ENCODE data around the gene BAD.
A peak's percentile ranks its signal among the peaks of the same experiment; 100 is the strongest.
"Not testable (repeated sequence)": the region's sequence is repeated elsewhere in the genome, so short reads cannot be mapped to it uniquely, and the experiment has no call there.

Gene BAD

GRCh38 chr11:64247729-64248531 lies 36.5 kb downstream of the BAD start:
- H3K9ac ChIP-seq (ENCODE audit: low read length): no peak overlapping the region
- peaks cover 13% of the 10 kb centered on the region; the same call in 1 of the 2 replicates for H3F3A ChIP-seq (ENCODE audit: insufficient read depth, low read length)
- peaks cover 5% of the 10 kb centered on the region; the same call in 1 of the 2 replicates for H3K27me3 ChIP-seq (replicated peaks; ENCODE audit: insufficient read depth, low read length)
- no peaks in the 10 kb centered on the region for H3K9me3 ChIP-seq (replicated peaks; ENCODE audit: insufficient read depth, low read length)
- H4K20me1 ChIP-seq (ENCODE audit: insufficient read depth, low read length): no peaks in the 10 kb centered on the region
- H3K9me2 ChIP-seq (replicated peaks; ENCODE audit: insufficient read depth, low read length): no peaks in the 10 kb centered on the region
- H2AFZ ChIP-seq (ENCODE audit: low read length): peak overlapping the region; percentile 90
- no peak overlapping the region for H3K27ac ChIP-seq (ENCODE audit: low read length)
- peaks cover 36% of the 10 kb centered on the region for H3K79me2 ChIP-seq (ENCODE audit: low read length)
- no peaks in the 10 kb centered on the region; the same call in 1 of the 2 replicates for H3K4me1 ChIP-seq (ENCODE audit: low read length)
- no peak for TF ChIP-seq EZH2 (optimal IDR thresholded peaks at IDR 0.05; ENCODE audit: low read depth, low read length)
- TF ChIP-seq EZH2phosphoT487 (IDR thresholded peaks at IDR 0.05; ENCODE audit: low read length): no peak
- no peak for TF ChIP-seq CTCF (IDR thresholded peaks at IDR 0.05; ENCODE audit: low read length)
- H3K4me3 ChIP-seq (ENCODE audit: low read length): peak overlapping the region; percentile 82
- no peak for DNase-seq
- no peaks in the 10 kb centered on the region for H3K36me3 ChIP-seq (replicated peaks; ENCODE audit: insufficient read depth, low read length)
- peak overlapping the region; percentile 100 for H3K4me2 ChIP-seq (ENCODE audit: low read depth, low read length)

- TF ChIP-seq CTCF (IDR thresholded peaks at IDR 0.05; ENCODE audit: low read length) (no peak), EZH2phosphoT487 (IDR thresholded peaks at IDR 0.05; ENCODE audit: low read length) (no peak), EZH2 (optimal IDR thresholded peaks at IDR 0.05; ENCODE audit: low read depth, low read length) (no peak)
- Histone ChIP-seq H3K9ac (ENCODE audit: low read length) (peak within 1 kb of the TSS; percentile 86), H2AFZ (ENCODE audit: low read length) (peak within 1 kb of the TSS; percentile 90), H3K4me2 (ENCODE audit: low read depth, low read length) (peak within 1 kb of the TSS; percentile 100), H3K27ac (ENCODE audit: low read length) (peak within 1 kb of the TSS; percentile 47), H3K79me2 (ENCODE audit: low read length) (peaks cover 39% of the 10 kb centered on the region), H4K20me1 (ENCODE audit: insufficient read depth, low read length) (no peaks in the 10 kb centered on the region), H3K9me3 (replicated peaks; ENCODE audit: insufficient read depth, low read length) (no peaks in the 10 kb centered on the region), H3K4me3 (ENCODE audit: low read length) (peak within 1 kb of the TSS; percentile 99), H3K27me3 (replicated peaks; ENCODE audit: insufficient read depth, low read length) (peaks cover 5% of the 10 kb centered on the region; the same call in 1 of the 2 replicates), H3K9me2 (replicated peaks; ENCODE audit: insufficient read depth, low read length) (no peaks in the 10 kb centered on the region), H3K36me3 (replicated peaks; ENCODE audit: insufficient read depth, low read length) (no peaks in the 10 kb centered on the region), H3F3A (ENCODE audit: insufficient read depth, low read length) (peaks cover 13% of the 10 kb centered on the region; the same call in 1 of the 2 replicates), H3K4me1 (ENCODE audit: low read length) (peaks cover 6% of the 10 kb centered on the region; the same call in 1 of the 2 replicates)
- peak; percentile 83 for DNase-seq
These were observed 37.4 kb downstream of the BAD start, which contains the start of gene PPP1R14B for GRCh38 chr11:64246871-64247728. PPP1R14B (minus strand) TSS chr11:64246943; CDS start chr11:64246673, 270 bp downstream.

GRCh38 chr11:64246621-64246870 lies 37.9 kb downstream of the BAD start:
- H4K20me1 ChIP-seq (ENCODE audit: insufficient read depth, low read length); H3K9ac ChIP-seq (ENCODE audit: low read length); DNase-seq; H3K4me3 ChIP-seq (ENCODE audit: low read length); H3K9me2 ChIP-seq (replicated peaks; ENCODE audit: insufficient read depth, low read length); H2AFZ ChIP-seq (ENCODE audit: low read length); H3K36me3 ChIP-seq (replicated peaks; ENCODE audit: insufficient read depth, low read length); H3K27ac ChIP-seq (ENCODE audit: low read length); H3K27me3 ChIP-seq (replicated peaks; ENCODE audit: insufficient read depth, low read length); H3K4me1 ChIP-seq (ENCODE audit: low read length); H3K4me2 ChIP-seq (ENCODE audit: low read depth, low read length); H3K9me3 ChIP-seq (replicated peaks; ENCODE audit: insufficient read depth, low read length): not testable (repeated sequence)
- peaks cover 13% of the 10 kb centered on the region; the same call in 1 of the 2 replicates for H3F3A ChIP-seq (ENCODE audit: insufficient read depth, low read length)
- H3K79me2 ChIP-seq (ENCODE audit: low read length): peaks cover 39% of the 10 kb centered on the region

All from MM.1S (cell line).